Neutrophil (primary cell): ENCODE data around the gene PAM.

Source experiments
- H3K27ac ChIP-seq: fragments of 200-600 bp; sonication (generic); 2 replicates; pipeline ENCODE4 v1.5.1; 2016; ENCODE audit warnings: mild to moderate bottlenecking, moderate library complexity
- H3K27me3 ChIP-seq: fragments of 200-600 bp; sonication (generic); 2 replicates; pipeline ENCODE4 v1.6.0; 2016; ENCODE audit warnings: mild to moderate bottlenecking
- H3K36me3 ChIP-seq: fragments of 200-600 bp; sonication (generic); 2 replicates; pipeline ENCODE4 v1.5.1; 2017
- H3K4me1 ChIP-seq, 2 experiments: fragments of 200-600 bp in 1 of 2; sonication (generic) in 1 of 2; 1 replicate in 1 of 2; 2 replicates in 1 of 2; pipeline versions ENCODE4 v1.5.1 to v1.6.1; 2013 to 2016; ENCODE audit warnings: low read depth in 1 of 2, low read length in 1 of 2, mild to moderate bottlenecking in 1 of 2, moderate library complexity in 1 of 2; ENCODE audit not compliant: control insufficient read depth in 1 of 2, insufficient read depth in 1 of 2
- H3K4me3 ChIP-seq, 2 experiments: fragments of 200-600 bp in 1 of 2; sonication (generic) in 1 of 2; 1 replicate in 1 of 2; 2 replicates in 1 of 2; pipeline ENCODE4 v1.5.1; 2013 to 2016; ENCODE audit warnings: low read depth in 1 of 2, low read length in 1 of 2, mild to moderate bottlenecking in 1 of 2, moderate library complexity in 1 of 2
- H3K9me3 ChIP-seq: fragments of 200-600 bp; sonication (generic); 2 replicates; pipeline ENCODE4 v1.5.1; 2016
- CTCF ChIP-seq: fragments of 200-600 bp; sonication (generic); IDR thresholded peaks from 2 replicates; pipeline ENCODE4 v1.5.1; 2016; ENCODE audit warnings: antibody characterized with exemption

The PAM gene

GRCh38 chr5:102932781-102933180 is 177.7 kb downstream of the PAM start:
- no peak overlapping the region for H3K4me3 ChIP-seq
- no peaks in the 10 kb centered on the region for H3K9me3 ChIP-seq
- H3K36me3 ChIP-seq: no peaks in the 10 kb centered on the region
- no peaks in the 10 kb centered on the region for H3K4me1 ChIP-seq
- H3K27me3 ChIP-seq: no peaks in the 10 kb centered on the region
- TF ChIP-seq CTCF: no peak
- no peak overlapping the region for H3K27ac ChIP-seq

- TF ChIP-seq CTCF: no peak
- Histone ChIP-seq H3K4me1 (no peaks in the 10 kb centered on the region), H3K4me3 (no peak overlapping the region), H3K27me3 (no peaks in the 10 kb centered on the region), H3K36me3 (no peaks in the 10 kb centered on the region), H3K9me3 (no peaks in the 10 kb centered on the region), H3K27ac (no peak overlapping the region)
These were observed 178.2 kb downstream of the PAM start for GRCh38 chr5:102933316-102933715.

GRCh38 chr5:102933721-102934459 is 178.8 kb downstream of the PAM start:
- H3K36me3 ChIP-seq: no peaks in the 10 kb centered on the region
- H3K27ac ChIP-seq: no peak overlapping the region
- no peaks in the 10 kb centered on the region for H3K27me3 ChIP-seq
- no peaks in the 10 kb centered on the region for H3K9me3 ChIP-seq
- no peak overlapping the region for H3K4me3 ChIP-seq
- TF ChIP-seq CTCF: no peak
- H3K4me1 ChIP-seq: no peaks in the 10 kb centered on the region

- Histone ChIP-seq H3K4me1 (no peaks in the 10 kb centered on the region), H3K9me3 (no peaks in the 10 kb centered on the region), H3K36me3 (no peaks in the 10 kb centered on the region), H3K4me3 (no peak overlapping the region), H3K27me3 (no peaks in the 10 kb centered on the region), H3K27ac (no peak overlapping the region)
- no peak for TF ChIP-seq CTCF
These were observed 182.8 kb downstream of the PAM start for GRCh38 chr5:102937894-102938293.

GRCh38 chr5:102941111-102941510 is 186.0 kb downstream of the PAM start:
- H3K4me3 ChIP-seq: no peak overlapping the region
- no peaks in the 10 kb centered on the region for H3K27me3 ChIP-seq
- no peaks in the 10 kb centered on the region for H3K36me3 ChIP-seq
- H3K4me1 ChIP-seq: no peaks in the 10 kb centered on the region
- H3K9me3 ChIP-seq: no peaks in the 10 kb centered on the region
- TF ChIP-seq CTCF: no peak
- H3K27ac ChIP-seq: no peak overlapping the region
